ENCODE data around the gene NAA16.

- TF ChIP-seq CTCF (IDR thresholded peaks at IDR 0.05), result peak in 2 of 5 experiments; percentile 46 to 53
- TF ChIP-seq POLR2A (IDR thresholded peaks at IDR 0.05), result peak; percentile 52 to 64
- peak; percentile 68 to 94 for TF ChIP-seq EP300 (IDR thresholded peaks at IDR 0.05)
Measured at GRCh38 chr13:41310963-41311405, at the start of gene NAA16.
